HG03045 (cell line): Measurements from ENCODE around the gene EPN1.

ENCODE experiments used
- ATAC-seq: cut with Tn5 transposase; IDR thresholded peaks from one replicate; pipeline ENCODE4 v1.9.1; 2021; ENCODE audit warnings: mild to moderate bottlenecking, moderate library complexity; ENCODE audit not compliant: unreplicated experiment

The EPN1 gene

DNA sequence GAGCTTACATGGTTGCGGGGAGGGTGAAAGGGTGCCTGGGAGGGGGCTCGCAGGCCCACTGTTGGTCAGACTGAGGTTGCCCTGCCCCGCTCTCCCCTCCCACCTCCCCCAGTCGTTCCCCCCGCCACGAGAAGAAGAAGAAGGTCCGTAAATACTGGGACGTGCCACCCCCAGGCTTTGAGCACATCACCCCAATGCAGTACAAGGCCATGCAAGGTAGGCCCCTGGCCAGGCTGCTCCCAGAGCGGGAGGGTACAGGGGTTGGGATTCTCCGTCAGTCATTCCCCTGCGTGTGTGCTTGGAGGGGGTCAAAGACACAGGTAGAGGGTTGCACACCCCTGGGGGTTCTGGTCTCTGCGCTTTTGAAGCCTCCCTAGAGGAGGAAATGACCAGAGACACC is 14.6 kb upstream of the EPN1 start:
- ATAC-seq, result no peak

DNA sequence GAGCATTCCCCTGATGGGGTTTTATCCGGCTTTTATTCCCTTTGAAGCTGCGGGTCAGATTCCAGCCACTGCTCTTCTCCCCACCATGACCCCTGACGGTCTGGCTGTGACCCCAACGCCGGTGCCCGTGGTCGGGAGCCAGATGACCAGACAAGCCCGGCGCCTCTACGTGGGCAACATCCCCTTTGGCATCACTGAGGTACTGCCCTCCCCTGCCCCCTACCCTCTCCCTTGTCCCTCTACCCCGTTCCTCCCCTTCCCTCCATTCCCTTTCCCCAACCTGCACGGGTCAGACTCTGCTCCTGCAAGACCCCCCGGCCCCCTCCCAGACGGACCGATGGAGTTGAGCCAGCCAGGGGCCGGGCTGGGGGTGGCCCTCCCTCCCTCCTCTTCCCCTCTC is 14.0 kb upstream of the EPN1 start:
- ATAC-seq, result no peak

DNA sequence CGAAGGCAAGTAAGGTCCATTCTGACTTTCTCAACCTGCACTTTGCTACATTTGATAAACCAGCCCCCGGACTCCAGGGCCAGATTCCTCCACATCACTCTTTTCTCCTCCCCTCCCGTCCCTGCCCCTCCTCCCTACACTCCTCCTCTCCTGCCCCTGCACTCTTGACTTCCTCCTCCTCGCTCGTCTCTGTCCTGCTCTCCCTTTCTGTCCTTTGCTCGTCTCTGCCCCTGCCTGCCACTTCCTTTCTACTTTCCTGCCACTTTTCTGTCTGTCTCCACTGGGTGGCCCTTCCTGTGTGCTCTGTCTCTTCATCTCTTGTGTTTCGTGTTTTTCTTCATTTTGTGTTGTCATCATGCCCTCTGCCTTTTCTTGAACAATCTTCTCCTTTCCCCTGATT is 13.2 kb upstream of the EPN1 start:
- ATAC-seq, result no peak

DNA sequence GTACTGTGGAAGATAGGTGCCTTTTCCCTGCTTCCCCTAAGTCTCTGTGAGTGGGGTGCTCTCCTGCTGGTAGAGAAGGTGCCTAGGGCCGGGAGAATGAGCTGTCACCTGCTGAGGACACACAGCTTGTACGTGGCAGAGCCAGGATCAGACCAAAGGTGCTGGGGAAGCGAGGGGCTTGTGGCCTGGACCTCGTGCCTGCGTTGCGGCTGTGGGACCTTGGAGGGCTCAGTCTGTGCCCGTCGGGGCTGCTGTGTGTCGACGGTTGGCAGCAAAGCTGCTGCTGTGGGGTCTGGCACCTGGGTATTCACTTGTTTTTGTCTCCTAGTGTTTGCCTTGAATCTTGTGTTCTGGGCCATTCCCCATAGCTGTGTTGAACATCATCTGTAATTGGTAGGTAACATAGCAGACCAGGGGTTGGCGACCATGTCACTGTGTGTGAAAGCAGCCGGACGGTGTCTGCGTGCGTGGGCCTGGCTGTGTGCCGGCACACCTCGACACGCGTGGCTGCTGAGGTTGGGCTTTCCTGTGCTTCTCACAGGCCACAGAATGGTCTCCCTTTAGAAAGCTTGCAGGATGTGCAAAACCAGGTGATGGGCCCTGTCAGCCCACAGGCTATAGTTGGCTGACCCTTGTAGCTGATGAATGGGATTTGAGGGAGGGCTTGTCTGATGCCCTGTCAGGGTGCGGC is 11.0 kb upstream of the EPN1 start:
- ATAC-seq, result no peak

DNA sequence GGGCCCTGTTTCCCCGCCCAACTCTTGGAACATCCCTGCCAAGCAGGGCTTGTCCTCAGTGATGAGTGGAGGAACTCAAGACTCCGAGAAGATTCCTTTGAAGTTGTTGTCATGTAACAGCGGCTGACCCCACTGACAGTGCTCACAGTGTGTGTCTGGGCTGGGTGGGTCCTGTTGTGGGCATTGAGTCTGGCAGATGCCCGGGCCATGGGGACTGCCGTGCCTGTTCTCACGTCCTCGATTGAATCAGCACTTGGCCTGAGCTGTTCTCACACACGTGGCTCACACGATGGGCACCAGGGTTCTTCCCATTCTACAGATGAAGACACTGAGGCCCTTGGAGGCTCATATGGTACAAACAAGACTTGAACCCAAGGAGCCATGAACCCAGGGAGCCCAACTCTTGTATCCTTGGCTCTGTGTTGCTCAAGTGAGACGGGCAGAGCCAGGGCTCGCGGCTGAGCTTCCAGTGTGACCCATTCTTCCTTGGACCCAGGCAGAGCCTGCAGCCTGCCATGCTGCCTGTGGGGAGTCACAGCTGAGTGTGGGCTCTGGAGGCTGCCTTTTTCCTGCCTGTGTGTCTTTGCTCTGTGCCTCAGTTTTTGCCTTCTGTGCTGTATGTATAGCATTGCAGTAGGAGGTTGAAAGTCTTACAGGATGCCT is 8.6 kb upstream of the EPN1 start:
- no peak for ATAC-seq

DNA sequence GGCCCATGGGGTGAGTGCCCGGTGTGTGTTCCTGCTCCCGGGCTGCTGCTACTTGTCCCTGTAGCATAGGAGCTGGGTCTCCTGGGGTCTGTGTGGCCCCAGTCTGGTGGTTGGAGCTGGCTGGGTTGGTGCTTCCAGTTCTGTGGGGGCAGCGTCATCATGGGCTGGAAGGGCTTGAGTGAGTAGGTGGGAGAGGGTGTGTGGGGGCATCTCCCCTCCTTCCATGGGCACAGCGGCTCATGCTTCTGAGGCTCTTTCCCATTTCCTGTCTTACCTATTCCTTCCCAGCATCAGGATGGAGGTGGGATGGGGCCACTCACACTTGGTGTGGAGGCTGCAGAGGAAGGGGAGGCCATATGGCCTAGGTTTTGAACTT is 8.0 kb upstream of the EPN1 start:
- ATAC-seq, result no peak

DNA sequence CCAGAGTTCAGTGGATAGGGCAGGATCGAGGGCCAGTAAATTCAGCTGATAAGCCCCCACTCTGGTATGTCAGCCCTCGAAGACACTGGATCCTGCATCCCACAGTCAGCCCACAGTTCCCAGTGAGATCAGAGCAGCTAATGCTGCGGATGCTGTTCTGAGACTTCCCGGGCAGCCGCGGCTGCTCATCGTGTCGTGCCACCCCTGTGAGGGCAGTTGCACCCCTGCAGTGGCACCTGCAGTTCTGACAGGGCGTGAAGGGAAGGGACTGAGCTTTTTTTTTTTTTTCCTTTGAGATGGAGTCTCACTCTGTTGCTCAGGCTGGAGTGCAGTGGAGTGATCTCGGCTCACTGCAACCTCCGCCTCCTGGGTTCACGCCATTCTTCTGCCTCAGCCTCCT is 7.5 kb upstream of the EPN1 start:
- no peak for ATAC-seq

DNA sequence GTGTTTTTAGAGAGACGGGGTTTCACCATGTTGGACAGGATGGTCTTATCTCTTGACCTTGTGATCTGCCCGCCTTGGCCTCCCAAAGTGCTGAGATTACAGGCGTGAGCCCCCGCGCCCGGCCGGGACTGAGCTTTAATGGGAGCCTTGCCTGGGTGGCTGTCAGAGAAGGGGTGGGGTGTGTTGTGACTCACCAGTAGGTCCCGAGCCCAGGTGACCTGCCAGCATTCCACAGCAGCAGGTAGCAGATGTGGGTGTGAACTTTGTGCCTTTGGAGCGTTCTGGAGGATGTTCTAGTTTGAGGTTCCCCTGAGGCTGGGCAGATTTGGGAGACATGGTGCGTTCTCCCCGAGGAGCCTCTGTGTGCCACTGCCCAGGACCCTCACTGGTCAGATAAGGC is 7.1 kb upstream of the EPN1 start:
- no peak for ATAC-seq

DNA sequence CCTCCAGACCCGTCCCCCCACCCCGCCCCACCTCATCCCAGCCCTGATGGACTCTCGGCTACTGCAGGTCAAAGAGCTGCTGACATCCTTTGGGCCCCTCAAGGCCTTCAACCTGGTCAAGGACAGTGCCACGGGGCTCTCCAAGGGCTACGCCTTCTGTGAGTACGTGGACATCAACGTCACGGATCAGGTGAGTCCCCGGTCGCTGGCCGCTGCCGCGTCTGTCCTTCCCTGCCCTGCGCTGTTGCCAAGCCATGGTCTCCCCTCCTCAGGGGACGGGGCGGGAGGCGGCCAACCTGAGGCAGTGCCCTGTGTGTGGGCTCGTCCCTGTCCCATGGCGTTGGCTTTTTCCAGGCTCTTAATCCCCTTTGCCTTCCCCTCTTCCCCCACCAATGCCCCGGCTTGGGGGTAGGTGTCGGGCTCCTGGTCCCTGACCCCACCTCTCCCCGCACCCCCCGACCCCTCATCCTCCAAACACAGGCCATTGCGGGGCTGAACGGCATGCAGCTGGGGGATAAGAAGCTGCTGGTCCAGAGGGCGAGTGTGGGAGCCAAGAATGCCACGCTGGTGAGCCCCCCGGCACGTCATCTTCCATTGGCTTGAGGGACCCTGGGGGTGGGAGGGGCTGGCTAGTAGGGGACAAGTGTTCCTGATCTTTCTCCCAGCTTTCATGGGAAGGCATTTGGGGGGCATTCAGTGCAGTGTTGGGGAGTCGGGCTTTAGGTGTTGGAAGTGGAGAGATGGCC is 6.2 kb upstream of the EPN1 start:
- no peak for ATAC-seq

DNA sequence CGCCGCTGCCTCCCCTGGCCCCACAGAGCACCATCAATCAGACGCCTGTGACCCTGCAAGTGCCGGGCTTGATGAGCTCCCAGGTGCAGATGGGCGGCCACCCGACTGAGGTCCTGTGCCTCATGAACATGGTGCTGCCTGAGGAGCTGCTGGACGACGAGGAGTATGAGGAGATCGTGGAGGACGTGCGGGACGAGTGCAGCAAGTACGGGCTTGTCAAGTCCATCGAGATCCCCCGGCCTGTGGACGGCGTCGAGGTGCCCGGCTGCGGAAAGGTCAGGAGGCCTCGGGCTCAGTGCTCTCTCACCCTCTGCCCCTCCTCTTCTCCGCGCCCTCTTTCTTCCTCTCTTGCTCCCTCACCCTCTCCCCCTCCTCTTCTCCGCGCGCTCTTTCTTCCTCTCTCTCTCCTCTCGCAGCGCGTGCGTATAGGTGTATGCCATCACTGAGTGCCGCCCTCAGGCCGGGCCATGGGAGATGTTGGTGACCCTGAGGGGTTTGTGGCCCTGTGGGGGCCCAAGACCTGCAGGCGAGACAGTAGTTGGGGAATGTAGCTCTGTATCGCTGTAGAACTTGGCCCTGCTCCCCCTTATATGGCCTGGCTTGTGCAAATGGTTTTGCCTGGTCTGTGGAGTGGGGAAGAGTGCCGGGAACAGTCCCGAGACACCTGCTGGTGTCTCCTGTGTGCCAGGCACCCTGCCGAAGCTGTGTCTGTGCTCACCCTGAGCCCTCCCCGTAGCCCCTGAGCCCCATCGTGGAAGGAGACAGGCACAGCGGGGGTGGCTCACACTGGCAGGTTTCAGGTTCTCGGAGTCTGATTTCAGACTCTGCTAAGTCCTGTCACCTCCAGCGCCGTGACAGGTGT is 5.4 kb upstream of the EPN1 start:
- no peak for ATAC-seq

DNA sequence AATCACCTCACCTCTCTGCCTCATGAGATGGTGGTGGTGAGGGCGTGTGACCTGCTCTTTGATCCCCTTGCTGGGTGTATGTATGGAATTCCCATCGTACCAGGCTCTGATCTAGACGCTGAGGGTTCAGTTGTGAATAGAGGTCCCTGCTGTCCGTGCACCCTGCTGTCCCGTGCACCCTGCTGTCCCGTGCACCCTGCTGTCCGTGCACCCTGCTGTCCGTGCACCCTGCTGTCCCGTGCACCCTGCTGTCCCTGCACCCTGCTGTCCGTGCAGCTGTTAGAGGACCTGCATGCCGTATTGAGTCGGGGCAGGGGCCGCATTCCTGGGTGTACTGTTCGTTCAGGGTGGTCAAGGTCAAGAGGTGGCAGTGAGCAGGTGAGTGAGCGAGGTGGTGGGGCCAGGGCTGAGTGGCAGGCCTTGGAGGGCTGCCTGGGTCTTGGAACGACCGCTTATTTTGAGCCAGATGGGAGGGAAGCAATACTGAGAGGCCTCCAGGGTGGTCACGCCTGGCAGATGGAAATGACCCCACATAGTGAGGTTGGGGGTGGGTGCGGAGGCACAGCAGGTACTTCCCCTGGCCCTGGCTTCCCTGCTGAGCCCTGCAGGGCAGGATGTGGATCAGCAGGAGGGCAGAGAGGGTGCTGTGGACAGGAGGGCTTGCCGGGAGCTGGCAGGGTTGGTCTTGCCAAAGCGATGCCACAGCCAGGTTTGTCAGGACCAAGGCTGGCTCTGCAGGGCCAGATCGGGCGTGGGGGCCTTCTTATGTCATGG is 4.6 kb upstream of the EPN1 start:
- no peak for ATAC-seq

DNA sequence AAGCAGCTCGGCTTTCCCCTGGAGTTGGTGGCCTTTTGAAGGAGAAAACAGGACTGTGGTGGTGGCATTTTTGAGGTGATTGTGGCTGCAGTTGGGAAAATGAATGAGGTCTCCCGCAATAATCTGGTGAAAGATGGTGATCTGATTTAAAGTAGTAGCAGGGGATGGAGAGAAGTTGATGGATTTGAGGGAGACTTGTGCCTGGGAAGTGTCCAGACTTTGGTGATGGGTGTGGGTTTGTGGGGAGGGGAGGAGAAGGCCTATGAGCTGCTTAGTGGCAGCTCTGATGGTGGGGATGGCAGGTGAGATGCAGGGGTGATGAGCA is 4.0 kb upstream of the EPN1 start:
- no peak for ATAC-seq

DNA sequence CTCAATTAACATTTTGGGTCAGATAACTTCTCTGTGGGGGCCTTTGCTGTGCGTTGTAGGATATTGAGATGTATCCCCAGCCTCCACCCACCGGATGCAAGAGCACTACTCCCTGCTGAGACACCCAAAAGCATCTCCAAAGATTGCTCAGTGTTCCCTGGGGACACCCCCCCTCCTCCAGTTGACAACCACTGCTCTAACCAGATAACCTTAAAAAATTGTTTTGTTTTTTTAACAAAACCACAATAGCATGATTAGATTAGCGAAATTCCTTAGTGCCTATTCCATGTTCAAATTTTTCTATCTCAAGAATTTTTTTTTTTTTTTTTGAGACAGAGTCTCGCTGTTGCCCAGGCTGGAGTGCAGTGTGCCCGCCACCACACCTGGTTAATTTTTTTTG is 2.6 kb upstream of the EPN1 start:
- ATAC-seq, result no peak

DNA sequence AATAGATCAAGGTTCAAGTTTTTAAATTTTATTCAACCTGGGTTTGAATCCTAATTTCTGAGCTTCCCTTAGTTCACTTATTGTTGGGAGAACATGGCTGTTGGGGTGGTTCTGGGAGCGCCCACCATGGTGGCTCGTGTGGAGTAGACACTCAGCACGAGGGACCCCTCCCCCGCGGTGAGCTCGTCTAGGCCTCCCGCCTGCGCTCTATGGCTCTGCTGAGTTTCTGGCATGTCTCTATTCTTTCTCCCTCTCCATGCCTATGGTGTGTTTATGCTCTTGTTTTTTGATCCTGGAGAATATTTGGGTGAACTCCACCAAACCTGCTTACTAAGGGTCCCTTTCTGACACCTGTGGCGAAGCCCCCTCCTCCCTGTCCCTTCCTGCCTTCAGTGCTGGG is 1.6 kb upstream of the EPN1 start:
- ATAC-seq, result no peak

DNA sequence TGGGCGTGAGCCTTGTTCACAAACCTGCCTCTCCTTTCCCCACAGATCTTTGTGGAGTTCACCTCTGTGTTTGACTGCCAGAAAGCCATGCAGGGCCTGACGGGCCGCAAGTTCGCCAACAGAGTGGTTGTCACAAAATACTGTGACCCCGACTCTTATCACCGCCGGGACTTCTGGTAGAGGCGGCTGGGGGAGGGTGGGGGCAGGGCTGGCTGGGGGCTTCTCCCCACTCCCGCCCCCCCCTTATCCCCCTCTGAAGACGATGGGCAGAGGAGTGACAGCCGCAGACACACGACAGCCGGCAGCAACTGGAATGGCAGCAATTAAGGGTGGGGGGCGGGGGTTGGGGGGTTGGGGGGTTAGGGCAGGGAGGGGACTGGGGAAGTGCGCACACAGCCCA is 1.1 kb upstream of the EPN1 start:
- no peak for ATAC-seq

DNA sequence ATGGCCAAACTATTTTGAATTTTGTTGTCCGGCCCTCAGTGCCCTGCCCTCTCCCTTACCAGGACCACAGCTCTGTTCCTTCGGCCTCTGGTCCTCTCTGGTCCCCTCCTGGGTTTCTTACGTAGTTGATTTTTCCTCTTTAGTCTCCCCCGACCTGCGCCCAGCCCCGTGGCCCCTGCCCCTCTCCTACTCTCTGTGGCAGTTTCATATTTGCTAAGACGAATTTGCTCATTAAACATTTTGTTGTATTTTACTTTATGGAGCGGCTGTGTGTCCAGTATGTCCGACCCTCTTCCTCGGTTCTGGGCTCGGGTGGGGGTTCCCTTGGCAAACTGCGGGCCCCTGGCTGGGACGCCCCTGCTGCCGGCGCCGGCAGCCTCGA is 576 bp upstream of the EPN1 start:
- ATAC-seq, result no peak

DNA sequence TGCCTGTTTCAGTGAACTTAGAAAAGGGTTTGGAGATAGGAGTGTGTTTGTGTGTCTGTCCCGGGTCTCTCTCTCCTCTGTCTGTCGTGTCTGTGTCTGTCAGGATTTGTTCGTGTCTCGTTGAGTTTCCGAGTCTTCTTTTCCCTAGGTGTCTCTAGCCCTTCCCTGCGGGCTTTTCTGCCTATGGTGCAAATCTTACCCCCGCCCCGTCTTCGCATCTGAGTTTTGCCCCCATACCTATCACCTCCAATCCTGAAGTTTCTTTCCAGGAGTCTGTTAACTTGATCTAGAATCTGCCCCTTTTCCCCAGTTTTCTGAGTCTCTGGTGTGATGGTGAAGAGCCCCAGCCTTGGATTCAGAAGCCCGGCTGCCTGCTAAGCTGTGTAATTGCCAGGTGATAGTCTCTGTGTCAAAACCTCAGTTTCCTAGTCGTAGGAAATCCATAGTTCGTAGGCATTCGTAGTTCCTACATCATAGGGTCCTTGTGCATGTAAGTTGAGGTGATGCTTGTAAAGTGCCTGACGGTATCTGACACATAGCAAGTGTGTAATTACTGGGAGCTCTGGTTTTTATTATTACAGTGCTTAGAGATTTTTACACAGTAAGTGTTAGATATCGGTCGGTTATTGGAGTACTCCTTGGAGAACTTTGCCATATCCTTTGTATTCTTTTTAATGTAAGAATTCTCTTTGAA is 782 bp downstream of the EPN1 start:
- ATAC-seq, result no peak

DNA sequence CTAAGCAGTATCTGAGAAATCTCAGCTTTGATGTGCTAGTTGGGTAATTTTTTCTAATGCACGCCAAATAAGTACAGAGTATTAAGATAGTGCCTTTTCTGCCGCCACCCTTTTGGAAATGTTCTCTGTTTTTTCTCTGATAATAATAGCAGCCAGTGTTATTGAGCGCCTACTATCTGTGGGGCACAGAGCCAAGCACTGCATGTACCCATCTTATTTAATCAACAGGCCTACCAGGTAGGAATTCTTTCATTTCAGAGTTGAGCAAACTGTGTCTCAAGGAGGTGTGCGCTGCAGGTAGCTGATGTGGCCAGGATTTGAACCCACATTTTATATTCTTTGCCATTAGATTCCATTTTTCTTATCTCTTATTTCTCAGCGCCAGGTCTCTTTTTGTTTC is 1.4 kb downstream of the EPN1 start:
- no peak for ATAC-seq

DNA sequence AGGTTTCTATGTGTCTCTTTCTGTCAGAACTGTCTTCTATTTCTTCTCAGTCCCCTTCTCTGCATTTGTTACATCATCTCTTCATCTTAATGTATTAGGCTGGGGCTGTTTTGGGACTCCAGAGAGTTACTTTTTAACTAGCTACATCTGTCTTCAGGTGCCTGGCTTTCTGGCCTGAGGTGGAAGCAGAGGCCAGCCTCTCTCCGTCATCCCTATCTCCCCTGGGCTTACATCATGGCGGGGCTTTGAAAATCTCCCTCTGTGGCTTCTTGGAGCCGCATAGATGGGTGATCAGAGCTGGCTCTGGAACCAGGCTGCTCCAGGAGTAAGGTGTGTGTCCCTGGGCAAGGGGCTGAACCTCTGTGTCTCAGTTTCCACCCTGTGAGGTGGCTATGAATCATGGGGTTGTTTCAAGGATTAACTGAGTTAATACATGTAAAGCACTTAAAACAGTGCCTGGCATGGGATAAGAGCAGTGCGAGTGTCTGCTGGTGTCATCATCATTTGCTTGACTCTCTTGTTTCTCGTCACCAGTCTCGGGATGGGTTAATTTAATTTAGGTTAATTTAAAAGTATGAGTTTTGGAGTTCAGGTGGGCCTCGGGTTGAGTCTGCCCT is 2.0 kb downstream of the EPN1 start:
- ATAC-seq, result no peak

DNA sequence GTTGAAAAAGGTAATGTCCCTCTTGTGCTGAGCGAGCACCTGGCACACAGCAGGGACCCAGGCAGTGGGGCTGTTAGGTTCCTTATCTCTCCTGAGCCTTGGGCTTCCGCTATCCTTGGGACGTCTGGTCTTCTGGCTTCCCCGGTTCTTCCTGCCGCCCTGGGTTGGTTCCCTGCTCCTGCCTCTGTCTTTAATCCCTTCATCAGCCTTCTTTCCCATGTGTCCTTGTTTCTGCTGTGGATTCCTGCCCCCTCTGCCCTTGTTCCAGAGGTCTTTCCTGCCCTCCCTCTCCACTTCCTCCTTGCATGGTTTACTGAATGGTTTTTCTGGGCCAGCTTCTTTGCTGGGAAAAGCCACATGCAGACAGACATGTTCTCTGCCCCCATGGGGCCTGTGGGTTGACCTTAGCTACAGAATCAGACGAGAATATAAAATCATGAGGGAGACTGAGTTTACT is 2.6 kb downstream of the EPN1 start:
- no peak for ATAC-seq
